ENCODE measurements around the gene CYSRT1. TPM values are rescaled to one million over a fixed set of nuclear protein-coding genes. Genes with fewer than 3 reads are reported as not detected.

The CYSRT1 gene
- polyA plus RNA-seq, 1 donor: 13.2 TPM

DNA sequence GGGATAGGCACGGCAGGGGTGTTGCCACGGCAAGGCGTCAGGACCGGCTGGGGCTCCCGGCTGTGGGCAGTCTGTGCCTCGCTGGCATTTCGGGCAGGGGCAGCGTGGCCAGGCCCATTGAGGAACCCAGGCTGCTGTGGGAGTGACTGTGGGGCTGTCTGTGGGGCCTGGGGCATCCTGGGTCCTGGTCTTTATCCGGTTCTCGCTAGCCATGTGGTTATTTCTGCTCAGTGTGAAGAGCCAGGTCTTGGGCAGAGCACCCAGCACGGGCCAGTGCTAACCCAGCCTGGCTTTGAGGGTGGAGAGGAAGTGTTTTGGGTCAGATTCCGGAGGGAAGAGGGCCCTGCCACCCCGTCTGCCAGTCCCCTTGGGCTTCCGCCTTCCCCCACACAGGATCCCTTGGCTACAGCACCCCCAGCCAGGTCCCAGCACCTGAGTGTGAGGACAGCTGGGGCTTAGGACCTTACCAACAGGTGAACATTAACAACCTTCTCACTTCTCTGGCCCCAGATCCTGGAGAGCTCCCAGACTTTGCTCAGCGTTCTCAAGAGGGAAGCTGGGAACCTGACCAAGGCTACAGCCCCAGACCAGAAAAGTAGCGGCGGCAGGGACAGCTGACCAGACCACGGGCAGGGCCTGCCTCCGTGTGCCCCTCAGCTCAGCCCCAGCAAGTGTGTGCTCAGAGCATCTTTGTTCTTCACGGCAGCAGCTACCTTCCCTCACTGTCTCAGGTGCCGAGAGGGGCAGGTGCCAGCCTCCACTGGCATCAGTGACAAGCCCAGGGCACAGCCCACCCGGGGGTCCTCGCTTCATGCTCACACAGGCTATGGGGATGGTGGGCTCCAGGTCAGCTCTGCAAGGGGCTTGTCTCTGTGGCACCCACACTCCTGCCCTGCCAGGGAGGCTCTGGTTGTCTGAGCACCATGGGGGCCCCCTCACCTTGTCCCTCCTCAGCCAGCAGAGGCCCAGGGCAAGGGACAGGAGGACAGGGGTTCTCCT lies 35.4 kb upstream of the CYSRT1 start:
- DNase-seq: no peak

DNA sequence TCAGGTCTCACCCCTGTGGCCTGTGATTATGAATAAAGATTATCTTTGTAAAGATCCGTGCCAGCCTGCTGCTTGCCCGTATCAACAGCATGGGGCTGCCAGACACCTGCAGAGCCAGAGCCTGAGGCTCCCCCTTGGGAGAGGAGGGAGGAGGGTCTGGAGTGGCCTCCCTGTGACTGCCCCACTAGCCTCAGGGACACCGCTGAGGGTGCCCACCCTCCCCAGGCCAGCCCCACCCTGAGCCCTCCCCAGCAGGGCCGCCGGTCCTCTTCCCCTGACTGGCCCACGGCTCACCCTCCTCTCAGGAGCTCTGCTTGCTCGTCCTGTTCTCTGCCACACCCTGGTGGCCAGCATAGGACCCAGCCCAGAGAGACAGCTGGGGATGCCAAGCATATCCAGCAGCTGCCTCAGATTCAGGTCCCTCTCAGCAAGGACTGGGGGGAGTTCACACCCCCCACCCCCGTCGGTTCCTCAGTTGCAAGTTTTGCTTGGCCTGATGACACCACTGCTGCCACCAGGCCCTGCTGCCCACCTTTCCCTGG lies 34.6 kb upstream of the CYSRT1 start:
- no peak for DNase-seq

DNA sequence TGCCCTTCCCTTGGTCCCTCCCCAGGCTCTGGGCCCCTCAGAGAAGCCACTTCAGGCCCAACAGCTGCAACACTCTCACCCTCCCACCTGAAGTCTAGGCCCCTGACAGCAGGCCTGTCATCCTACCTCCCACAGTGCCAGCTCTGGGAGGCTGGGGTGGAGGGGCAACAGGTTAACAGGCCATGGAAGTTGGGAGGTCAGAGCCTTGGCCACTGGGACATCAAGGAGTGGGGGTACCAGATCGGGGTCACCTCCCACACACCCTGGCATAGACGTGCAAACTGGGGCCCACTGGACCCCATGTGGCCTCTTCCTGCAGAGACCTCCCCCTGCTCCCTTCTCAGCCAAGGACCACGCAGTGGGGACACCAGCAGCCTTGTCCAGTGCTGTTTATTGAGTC lies 33.7 kb upstream of the CYSRT1 start:
- DNase-seq: no peak

DNA sequence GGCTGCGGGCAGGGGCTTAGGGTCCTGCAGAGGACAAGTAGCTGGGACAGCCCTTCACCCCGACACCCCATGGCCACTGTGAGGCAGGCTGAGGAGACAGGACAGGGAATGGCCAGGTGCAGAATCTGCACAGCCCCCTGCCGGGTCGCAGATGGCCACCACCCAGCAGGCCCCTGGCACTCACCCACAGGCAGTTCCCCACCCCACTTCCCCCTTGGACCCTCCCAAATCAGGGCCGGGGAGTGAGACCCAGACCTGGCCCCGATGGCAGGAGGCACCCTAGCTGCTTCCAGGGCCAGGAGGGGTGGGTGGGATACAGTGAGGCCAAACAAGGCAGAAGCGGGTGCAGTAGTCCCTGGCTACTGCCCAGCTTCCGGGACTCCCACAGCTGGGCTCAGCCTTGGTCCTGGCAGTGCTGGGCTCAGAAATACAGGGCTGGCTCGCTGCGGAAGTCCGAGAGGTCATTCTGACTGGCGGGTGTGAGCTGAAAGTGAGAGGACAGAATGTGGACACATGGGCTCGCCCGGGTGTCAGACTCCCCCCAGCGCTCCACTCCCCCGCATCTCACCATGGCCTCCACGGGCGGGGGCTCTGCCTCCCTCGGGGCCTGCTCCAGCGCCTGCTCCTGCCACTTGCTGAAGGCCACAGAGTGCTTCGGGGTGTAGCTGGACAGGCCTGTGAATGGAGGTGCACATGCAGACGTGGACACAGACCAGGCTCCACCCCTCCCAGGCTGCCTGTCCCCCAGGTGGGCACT lies 33.1 kb upstream of the CYSRT1 start:
- no peak for DNase-seq

GRCh38 chr9:137192448-137192780 lies 32.6 kb upstream of the CYSRT1 start:
- no peak for DNase-seq

DNA sequence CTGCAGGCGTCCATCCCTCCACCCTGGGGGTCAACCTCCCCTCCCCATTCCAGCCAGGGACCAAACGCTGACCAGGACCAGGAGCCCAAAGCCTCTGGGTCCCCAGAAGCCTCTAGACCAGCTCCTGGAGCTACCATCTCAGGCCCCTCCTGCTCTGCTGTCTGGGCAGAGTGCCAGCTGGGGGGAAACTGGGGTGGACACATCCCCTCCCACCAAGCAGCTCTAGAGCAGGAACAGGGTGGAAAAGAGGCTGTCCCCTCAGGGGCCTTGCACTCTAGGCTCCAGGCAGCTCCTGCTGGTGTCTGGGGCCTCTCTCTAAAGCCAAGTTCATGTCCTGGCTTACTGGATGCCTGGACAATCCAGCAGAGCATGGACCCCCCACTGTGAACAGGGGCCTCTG lies 32.1 kb upstream of the CYSRT1 start:
- DNase-seq: no peak

- DNase-seq: no peak
Observed at GRCh38 chr9:137193771-137194170, 31.2 kb upstream of the CYSRT1 start.

DNA sequence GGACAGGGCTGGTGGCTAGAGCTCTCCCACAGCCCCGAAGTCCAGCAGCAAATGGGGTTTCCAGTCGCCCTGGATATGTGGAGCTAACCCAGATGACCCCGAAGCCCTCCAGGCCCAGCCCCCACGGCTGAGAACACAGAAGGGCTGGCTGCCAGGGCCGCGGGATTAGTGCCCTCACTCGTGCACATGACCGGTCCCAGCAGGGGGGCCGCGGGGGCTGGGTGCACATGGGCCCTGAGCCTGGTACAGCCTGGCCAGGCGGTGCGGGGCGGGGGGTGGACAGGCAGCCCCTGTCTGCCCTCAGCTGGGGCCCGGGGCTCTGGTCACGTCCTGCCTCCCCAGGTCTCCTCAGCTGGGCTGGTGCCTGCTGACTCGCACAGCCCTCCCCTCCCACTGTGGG lies 30.6 kb upstream of the CYSRT1 start:
- no peak for DNase-seq

- DNase-seq: no peak
Observed at GRCh38 chr9:137194909-137195308, 30.1 kb upstream of the CYSRT1 start.

DNA sequence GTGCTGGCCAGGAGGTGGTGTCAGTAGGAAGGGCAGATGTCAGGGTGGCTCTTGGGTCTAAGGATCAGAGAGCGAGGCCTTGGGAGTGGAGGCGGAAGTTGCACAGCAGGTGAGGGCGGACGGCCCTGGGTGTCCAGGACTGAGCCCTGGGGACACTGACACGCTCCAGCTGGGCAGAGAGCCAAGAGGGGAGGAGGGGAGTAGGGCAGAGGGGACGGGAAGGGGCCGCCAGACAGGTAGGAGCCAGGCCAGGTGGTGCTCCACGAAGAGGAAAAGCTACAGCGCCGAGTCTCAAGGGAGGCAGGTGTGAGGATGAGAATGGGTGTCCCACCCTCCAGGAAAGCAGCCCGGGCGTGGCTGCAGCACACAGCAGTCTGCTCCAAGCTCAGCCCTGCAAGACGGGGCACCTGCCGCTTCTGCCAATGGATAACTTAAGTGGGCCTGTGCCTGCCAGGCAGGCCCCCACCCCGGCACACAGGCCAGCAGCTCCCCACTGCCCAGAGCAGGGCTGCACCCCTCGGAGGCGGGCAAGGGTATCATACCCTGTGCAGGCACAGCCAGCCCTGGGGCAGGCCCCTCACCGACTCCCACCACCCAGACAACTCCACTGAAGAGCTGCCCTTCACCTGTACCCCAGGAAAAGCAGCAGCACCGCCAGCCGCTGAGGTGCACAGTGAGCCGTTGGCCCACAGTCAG lies 29.3 kb upstream of the CYSRT1 start:
- no peak for DNase-seq

- no peak for DNase-seq
Observed at GRCh38 chr9:137198051-137198901, 26.7 kb upstream of the CYSRT1 start.

GRCh38 chr9:137198902-137199283 lies 26.1 kb upstream of the CYSRT1 start:
- DNase-seq: no peak

DNA sequence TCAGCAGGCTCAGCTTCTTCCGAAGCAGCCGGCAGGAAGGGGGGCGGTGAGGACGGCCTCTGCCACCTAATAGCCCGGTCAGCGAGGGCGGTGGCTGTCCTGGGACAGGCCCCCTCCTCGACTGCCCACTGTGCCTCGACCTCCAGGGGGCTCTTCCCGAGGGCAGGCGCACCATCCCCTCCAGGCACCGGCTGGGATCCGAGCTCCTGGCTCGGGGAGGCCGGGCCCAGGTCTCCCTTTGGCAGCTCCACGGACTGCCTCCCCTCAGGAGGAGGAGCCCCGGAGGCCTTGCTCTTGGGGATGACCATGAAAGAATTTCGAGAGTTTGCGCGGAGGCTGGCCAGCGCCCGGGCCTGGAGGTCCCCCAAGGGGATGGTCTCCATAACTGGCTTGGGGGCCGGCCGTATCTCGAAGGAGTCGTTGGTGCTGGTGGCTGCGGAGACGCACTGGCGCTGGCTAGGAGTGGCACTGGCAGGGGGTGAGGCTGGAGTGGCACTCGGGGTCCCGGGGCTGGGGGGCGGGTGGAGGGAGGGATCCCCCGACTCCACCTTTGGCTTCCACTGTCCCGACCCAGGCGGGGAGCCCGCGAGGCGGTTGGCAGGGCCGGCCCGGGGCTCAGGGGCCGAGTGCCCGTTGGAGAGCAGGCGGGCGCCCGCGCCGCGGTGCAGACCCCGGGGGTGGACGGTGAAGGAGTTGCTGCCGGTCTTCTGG lies 25.4 kb upstream of the CYSRT1 start:
- DNase-seq: no peak

- DNase-seq: peak; percentile 99
Observed at GRCh38 chr9:137200311-137201204, 24.4 kb upstream of the CYSRT1 start, which contains the start of gene TPRN. TSS of gene TPRN (minus strand) at chr9:137200741. CDS start at chr9:137200711, 30 bp downstream.

GRCh38 chr9:137201205-137201868 lies 23.6 kb upstream of the CYSRT1 start:
- DNase-seq: no peak

GRCh38 chr9:137202966-137203365 lies 22.0 kb upstream of the CYSRT1 start:
- no peak for DNase-seq

- no peak for DNase-seq
Observed at GRCh38 chr9:137204731-137205125, 20.2 kb upstream of the CYSRT1 start.

GRCh38 chr9:137205126-137206069 lies 19.6 kb upstream of the CYSRT1 start, which contains the start of the genes NDOR1 and TMEM203:
TSS of gene NDOR1 (plus strand) at chr9:137205700. CDS start at chr9:137205778, 78 bp downstream.
TSS of gene TMEM203 (minus strand) at chr9:137205648. CDS start at chr9:137205414, 234 bp downstream.
- peak; percentile 88 for DNase-seq

Measured in left kidney (tissue), 2 donors.